Parathyroid adenoma (tissue), 2 donors: ENCODE measurements around the gene FGGY.

ENCODE experiments used
- H2AFZ ChIP-seq: fragments of 300-600 bp; sonication (generic); one replicate; pipeline ENCODE4 v1.7.0; 2017; ENCODE audit warnings: antibody characterized with exemption, mild to moderate bottlenecking
- H3K27ac ChIP-seq: fragments of 300-600 bp; sonication (generic); one replicate; pipeline ENCODE4 v1.7.0; 2017
- H3K27me3 ChIP-seq: fragments of 300-600 bp; sonication (generic); one replicate; pipeline ENCODE4 v1.7.0; 2017; ENCODE audit warnings: low read length; ENCODE audit not compliant: control insufficient read depth, insufficient read depth
- H3K36me3 ChIP-seq: fragments of 300-600 bp; sonication (generic); one replicate; pipeline ENCODE4 v1.7.0; 2017; ENCODE audit warnings: low read length; ENCODE audit not compliant: control insufficient read depth, insufficient read depth
- H3K4me1 ChIP-seq: fragments of 300-600 bp; sonication (generic); one replicate; pipeline ENCODE4 v1.7.0; 2017; ENCODE audit warnings: control low read depth
- H3K4me2 ChIP-seq: fragments of 300-600 bp; sonication (generic); one replicate; pipeline ENCODE4 v1.7.0; 2017; ENCODE audit warnings: low read length
- H3K4me3 ChIP-seq: fragments of 300-600 bp; sonication (generic); one replicate; pipeline ENCODE4 v1.7.0; 2017; ENCODE audit warnings: low read depth, low read length
- H3K79me2 ChIP-seq: fragments of 300-600 bp; sonication (generic); one replicate; pipeline ENCODE4 v1.7.0; 2017; ENCODE audit warnings: control low read depth
- H3K9ac ChIP-seq: fragments of 300-600 bp; sonication (generic); one replicate; pipeline ENCODE4 v1.7.0; 2017; ENCODE audit warnings: mild to moderate bottlenecking
- H3K9me3 ChIP-seq: fragments of 300-600 bp; sonication (generic); one replicate; pipeline ENCODE4 v1.7.0; 2017; ENCODE audit warnings: low read length; ENCODE audit not compliant: control insufficient read depth
- TF ChIP-seq, protein P1 (sequence below): fragments of 300-600 bp; sonication (generic); IDR thresholded peaks from one replicate; pipeline ENCODE4 v1.7.0; 2017; ENCODE audit warnings: antibody characterized with exemption, mild to moderate bottlenecking
- donor health status: primary hyperparathyroidism.

Gene FGGY

DNA sequence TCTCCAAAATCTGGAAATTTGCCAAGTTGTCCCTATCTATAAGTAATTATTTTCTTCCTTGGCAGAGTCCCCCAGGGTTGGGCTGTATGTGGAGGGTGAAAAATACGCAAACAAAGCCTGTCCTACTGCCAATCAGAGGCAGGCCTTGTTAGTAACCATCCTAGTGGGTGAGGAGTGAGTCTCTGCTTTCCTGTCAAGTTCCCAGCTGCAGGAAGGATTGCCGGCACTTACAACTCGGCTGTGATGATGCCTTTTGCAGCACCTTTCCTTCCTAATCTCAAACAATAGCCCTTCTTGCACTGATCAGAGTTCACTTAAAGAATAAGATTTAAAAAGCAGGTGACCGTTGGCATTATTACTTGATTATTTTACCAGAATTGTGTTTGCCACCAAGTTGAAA is 31.3 kb upstream of the FGGY start:
- Histone ChIP-seq H3K9ac (no peak overlapping the region), H2AFZ (no peak overlapping the region), H3K4me2 (no peak overlapping the region), H3K4me3 (no peak overlapping the region), H3K79me2 (no peaks in the 10 kb centered on the region), H3K4me1 (no peaks in the 10 kb centered on the region), H3K27me3 (no peaks in the 10 kb centered on the region), H3K36me3 (no peaks in the 10 kb centered on the region), H3K27ac (no peak overlapping the region), H3K9me3 (no peaks in the 10 kb centered on the region)
- TF ChIP-seq, protein P1, sequence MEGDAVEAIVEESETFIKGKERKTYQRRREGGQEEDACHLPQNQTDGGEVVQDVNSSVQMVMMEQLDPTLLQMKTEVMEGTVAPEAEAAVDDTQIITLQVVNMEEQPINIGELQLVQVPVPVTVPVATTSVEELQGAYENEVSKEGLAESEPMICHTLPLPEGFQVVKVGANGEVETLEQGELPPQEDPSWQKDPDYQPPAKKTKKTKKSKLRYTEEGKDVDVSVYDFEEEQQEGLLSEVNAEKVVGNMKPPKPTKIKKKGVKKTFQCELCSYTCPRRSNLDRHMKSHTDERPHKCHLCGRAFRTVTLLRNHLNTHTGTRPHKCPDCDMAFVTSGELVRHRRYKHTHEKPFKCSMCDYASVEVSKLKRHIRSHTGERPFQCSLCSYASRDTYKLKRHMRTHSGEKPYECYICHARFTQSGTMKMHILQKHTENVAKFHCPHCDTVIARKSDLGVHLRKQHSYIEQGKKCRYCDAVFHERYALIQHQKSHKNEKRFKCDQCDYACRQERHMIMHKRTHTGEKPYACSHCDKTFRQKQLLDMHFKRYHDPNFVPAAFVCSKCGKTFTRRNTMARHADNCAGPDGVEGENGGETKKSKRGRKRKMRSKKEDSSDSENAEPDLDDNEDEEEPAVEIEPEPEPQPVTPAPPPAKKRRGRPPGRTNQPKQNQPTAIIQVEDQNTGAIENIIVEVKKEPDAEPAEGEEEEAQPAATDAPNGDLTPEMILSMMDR: no peak

DNA sequence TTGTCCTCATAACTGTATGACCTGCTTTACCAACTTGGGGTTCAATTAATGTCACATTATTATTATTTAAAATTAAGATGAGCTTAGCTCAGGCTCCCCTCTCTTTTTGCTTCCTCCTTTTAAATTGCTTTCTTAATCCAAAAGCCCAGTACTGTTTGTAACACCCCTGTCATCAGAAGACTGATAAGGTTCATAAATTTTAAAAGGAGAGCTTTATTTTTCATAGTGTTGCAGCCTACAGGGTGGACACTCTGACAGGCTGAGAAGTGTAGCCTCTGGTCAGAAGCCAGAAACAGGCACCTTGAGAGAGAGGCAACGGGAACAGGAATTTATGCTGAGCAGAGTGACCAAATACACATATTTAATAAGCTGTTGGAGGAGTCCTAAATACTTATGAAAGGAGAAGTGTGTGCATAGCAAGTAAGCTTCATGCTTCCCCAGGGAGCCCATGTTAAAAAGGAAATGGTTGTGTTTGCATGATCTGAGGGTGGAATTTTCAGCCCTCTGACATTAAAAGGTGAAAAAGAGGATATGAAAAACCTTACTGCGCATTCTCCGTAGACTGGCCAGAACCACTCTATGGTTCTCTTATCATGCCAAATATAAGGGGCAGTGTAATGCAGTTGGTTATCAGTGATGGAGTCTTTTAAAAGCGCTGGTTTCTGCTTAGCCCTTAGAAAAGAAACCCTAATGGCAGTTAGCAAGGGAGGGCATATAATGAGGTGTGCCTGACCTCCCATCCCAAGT is 30.5 kb upstream of the FGGY start:
- Histone ChIP-seq H3K4me3 (no peak overlapping the region), H3K9ac (no peak overlapping the region), H3K79me2 (no peaks in the 10 kb centered on the region), H3K36me3 (no peaks in the 10 kb centered on the region), H3K27ac (no peak overlapping the region), H3K4me2 (no peak overlapping the region), H3K27me3 (no peaks in the 10 kb centered on the region), H3K9me3 (no peaks in the 10 kb centered on the region), H2AFZ (no peak overlapping the region), H3K4me1 (no peaks in the 10 kb centered on the region)
- TF ChIP-seq, protein P1: no peak

DNA sequence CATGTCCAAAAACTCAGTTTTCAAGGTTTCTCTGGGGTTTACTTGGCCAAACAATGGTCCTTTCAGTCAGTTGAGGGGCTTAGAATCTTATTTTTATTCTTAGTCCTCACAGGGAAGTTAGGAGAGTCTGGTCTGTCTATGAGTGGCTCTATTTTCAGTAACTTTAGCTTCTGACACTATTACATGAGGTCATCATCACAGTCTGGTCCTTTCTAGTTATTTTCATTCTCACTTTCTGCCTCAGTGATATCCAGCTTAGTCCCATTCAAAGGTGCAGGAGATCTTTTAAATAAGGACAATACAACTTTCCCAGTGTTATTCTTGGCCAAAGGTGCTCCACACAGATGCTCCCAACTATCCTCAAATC is 30.0 kb upstream of the FGGY start:
- Histone ChIP-seq H3K9me3 (no peaks in the 10 kb centered on the region), H3K9ac (no peak overlapping the region), H2AFZ (no peak overlapping the region), H3K27me3 (no peaks in the 10 kb centered on the region), H3K27ac (no peak overlapping the region), H3K36me3 (no peaks in the 10 kb centered on the region), H3K4me3 (no peak overlapping the region), H3K79me2 (no peaks in the 10 kb centered on the region), H3K4me1 (no peaks in the 10 kb centered on the region), H3K4me2 (no peak overlapping the region)
- TF ChIP-seq, protein P1: no peak

DNA sequence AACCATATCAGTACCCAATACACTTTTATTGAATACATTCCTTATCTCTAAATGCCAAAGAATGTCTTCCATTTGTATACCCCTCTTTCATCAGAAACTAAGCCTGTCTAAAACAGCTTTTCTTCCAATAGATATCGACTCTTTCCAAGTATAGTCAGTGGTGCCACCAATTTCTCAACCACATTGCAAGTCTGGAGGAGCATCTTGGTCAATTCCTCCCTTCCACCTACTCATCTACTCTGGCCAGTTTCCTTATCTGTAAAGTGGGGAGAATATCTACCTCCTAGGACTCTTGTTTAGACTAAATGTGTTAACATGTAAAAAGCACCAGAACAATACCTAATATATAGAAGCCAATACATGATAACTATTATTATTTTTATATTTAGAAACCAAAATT is 28.5 kb upstream of the FGGY start:
- Histone ChIP-seq H3K36me3 (no peaks in the 10 kb centered on the region), H3K27ac (no peak overlapping the region), H3K9me3 (no peaks in the 10 kb centered on the region), H3K9ac (no peak overlapping the region), H3K79me2 (no peaks in the 10 kb centered on the region), H3K4me3 (no peak overlapping the region), H3K27me3 (no peaks in the 10 kb centered on the region), H2AFZ (no peak overlapping the region), H3K4me2 (no peak overlapping the region), H3K4me1 (no peaks in the 10 kb centered on the region)
- TF ChIP-seq, protein P1: no peak
